HL-60 (cell line): ENCODE measurements around the gene TMEM234.

ENCODE experiments used
- CTCF ChIP-seq: IDR thresholded peaks from one replicate; pipeline ENCODE4 v1.5.1; 2011; ENCODE audit warnings: low read length, control low read depth, inconsistent platforms; ENCODE audit not compliant: insufficient read depth
- GABPA ChIP-seq: IDR thresholded peaks from 2 replicates; pipeline ENCODE4 v1.6.1; 2012; ENCODE audit warnings: low read depth
- POLR2AphosphoS5 ChIP-seq: IDR thresholded peaks from 2 replicates; pipeline ENCODE4 v1.6.1; 2012; ENCODE audit warnings: low read depth
- REST ChIP-seq: IDR thresholded peaks from 2 replicates; pipeline ENCODE4 v1.6.1; 2012; ENCODE audit warnings: low read depth; ENCODE audit not compliant: insufficient replicate concordance

- TF ChIP-seq CTCF: no peak
- TF ChIP-seq GABPA: no peak
- TF ChIP-seq POLR2AphosphoS5: no peak
- no peak for TF ChIP-seq REST
Measured at GRCh38 chr1:32195531-32195930, 26.6 kb downstream of the TMEM234 start.
